DMS114 treated with DMSO at 0.1 percent for 48 hours (cell line): Measurements from ENCODE around the gene RANBP1.

Source experiments
- DNase-seq: peaks from one replicate; lab custom pipeline; 2025; ENCODE audit not compliant: unreplicated experiment; lab: John Stamatoyannopoulos, UW

RANBP1 gene

DNA sequence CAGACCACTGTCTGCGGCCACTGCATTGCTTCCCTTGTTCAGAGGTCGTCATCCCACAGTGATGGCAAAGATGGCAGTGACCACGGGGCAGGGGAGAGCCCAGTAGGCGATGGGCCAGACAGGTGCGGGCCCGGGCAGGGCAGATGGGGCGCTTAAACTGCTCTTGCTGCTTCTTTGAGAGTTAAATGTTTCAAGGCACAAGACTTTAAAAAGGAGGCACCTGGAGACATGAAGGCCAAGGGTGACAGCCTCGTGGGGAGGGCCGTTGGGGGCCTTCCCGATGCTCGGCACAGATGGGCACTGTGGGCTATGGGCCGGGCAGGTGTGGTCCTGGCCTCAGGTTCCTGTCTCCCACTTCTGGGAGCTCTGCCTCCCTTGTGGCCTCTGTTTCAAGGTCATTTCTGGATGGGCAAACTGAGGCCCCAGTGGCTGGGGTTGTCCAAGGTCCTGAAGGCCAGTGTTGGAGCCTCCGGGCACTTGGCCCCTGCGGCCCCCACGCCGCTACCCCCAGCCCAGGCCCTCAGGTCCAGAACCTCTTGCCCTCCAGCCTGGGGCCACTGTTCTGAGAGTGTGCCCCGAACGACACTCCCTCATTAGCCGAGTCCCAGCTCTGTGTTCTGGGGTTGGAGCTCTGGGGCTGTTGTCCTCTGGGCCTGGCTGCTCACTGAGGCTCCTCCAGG lies 51.9 kb downstream of the RANBP1 start:
- DNase-seq = no peak

DNA sequence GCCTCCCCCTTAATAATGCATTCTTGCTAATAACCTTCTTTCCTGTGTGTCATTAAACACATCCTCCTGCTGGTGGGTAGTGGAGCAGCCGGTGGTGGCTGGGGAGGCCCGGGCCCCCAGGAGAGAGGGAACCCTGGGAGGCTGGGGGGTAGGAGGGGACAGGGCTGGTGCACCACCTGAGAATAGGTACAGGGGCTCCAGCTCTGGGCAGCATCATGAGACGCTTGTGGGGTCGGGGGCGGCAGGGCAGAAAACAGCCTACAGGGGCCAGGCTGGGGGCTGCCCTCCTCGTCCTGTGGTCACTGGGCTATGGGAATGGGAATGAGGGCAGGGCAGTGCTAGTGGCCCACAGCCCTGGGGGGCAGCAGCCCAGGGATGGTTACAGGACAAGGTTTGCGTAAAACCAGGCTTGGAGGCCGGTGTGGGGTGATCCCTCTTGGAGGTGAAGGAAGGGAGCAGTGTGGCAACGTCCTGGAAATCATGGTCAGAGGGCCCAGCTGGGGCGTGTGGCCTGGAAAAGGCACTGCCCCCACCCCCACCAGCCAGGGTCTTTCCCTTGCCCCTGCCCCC lies 53.4 kb downstream of the RANBP1 start:
- DNase-seq = no peak

DNA sequence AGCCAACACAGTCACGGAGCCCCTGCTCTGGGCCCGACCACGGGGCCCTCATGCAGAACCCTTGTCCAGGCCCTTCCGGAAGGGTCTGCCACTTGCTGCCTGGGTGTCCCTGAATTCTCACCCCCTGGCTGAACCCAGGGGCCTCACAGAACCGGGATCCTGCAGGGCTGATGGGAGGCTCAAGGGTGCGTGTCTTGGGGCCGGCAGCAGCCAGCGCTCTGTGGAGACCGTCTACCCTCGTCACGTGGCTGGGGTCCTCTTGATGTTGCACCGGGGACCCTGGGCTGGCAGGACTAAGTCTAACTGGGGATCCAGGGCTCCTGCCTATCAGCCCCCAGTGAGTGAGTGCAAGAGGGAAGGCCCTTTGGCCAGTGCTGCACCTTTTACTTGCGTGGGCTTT lies 54.3 kb downstream of the RANBP1 start:
- no peak for DNase-seq

DNA sequence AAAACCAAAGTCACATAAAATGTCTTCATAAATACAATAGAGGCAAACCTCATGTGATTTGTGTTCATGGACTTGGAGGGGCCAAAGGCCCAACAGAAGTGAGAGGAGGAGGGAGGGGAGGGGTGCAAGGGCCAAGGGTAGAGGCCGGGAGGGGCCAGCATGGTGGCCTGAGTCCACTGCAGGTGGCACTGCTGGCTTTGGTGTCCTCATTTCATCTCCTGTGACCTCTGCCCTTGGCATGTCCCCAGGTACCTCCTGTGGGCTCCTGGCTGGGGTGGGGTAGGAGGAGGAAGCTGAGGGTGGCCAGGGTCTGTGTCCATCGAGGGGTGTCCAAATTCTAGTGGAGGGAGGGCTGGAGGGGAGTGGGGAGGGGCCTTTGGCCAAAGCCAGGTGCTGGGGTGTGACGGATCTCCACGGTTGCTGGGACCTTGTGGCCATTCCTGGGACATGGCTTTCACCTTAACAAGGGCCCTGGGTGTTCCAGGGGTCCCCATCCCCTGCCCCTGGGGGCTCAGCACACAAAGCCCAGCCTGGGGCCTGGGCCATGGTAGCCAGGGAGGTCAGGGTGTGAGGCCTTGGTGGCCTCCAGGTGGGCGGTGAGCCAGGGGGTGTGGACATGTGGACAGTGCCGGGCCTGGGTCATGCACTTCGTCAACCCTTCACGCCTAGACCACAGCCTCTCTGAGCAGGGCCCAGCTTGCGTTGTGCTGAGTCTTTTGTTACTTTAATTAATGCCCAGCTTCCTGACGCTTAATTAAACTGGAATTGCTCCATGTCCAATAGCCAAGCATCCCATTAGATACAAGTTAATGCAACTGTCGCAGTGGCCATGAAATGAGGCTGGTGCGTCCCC lies 55.6 kb downstream of the RANBP1 start:
- no peak for DNase-seq

DNA sequence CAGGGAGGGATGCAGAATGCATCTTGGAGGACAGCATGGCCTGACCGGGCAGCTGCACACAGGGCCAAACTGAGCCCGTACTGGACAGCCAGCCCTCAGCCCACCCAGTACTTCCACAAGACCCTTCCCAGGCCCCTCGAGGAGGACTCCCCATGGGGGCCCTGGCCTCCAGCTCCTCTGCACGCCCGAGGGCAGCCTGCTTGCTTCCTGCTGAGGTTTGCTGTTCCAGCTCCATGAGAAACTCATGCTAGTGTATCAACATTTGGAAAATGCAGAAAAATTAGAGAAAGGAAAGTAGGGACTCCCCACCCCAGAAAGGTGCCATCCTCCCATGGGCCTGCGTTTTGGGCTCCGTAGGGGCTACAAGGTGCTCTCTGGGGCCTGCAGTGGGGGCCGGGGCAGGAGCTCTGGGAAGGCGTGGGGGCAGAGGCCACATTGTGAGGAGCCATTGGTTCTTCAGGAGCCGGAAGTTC lies 56.3 kb downstream of the RANBP1 start:
- no peak for DNase-seq

DNA sequence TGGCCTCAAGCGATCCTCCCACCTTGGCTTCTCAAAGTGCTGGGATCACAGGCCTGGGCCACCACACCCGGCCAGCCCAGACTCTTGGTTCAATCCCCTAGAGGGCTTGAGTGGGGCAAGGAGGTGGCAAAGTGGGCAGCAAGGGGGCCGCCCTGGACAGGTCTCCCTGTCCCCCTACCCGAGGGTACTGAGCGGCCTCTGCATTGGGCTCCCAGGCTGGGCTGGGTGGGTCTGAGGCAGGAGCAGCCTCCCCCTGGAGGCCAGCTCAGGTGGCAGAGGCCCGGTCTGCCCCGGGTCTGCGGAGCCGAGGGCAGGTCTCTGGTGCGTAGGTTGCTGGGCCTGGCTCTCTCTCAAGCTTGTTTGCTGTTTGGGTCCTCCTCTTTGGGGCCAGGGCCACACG lies 57.3 kb downstream of the RANBP1 start:
- no peak for DNase-seq

DNA sequence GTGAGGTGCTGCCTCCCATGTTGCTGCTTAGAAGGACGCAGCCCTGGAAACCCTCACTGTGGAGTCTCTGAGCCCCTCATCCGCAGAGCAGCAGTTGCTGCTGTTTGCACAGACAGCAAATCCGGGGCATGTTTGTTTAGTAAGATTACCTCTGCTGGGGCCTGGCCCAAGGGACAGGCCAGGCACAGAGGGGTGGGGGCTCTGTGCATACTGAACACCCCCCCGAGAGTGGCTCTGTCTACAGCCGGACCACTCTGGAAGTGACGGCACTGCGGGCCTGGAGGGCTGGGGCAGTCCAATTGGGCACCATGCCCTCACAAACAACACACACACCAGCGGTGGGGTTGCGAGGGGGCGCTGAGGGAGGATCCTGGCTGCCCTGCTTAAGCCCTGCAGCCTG lies 57.9 kb downstream of the RANBP1 start:
- DNase-seq = no peak

DNA sequence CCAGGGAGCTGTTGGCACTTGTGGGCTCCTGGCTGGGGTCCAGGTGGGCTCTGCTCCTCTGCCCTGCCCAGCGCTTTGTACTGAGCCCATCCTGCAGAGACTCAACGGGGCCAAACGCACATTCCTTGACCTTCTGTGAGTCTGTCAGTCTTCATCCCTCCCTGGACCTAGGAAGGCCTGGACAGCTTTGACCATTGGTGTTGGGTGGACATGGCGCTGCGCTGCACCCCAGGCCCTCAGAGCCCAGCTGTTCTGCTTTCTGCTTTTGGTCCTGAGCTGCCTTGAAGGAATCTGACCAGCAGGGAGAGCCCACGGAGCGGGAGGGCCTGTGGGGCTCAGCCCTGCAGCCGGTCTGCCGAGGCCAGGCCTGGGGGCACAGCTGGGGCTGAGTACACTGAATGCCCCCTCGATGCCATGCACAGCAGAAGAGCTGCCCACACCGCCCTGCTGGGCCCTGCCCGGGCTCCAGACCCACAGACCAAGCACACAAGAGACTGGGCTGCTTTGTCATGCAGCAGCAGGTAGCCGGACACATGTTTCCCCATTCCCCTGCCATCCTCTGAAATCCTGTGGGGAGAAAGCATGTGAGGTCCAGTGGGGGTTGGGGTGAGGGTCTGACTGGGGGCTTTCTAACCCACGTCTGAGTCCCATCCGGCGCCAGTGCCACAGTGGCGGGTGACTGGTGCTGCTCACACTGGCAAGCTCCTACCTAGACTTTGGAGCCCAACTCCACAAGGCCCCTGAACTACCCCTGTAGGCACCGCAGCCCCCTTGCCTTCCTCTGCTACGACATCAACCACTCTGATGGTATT lies 59.1 kb downstream of the RANBP1 start:
- DNase-seq = peak; percentile 31

DNA sequence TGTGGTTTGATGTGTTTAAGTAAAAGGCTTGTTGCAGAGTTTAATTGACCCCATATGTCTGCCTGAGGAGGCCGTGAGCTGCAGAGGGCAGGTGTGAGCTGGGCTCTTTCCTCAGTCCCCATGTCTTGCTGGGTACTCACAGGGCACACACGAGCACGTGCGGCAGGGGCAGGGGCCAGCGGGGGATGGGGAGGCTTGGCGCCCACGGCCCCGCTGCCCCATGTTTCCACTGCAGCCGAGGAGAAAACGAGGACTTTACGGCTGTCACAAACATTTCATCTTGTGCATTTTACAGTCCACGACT lies 59.6 kb downstream of the RANBP1 start:
- DNase-seq = no peak

DNA sequence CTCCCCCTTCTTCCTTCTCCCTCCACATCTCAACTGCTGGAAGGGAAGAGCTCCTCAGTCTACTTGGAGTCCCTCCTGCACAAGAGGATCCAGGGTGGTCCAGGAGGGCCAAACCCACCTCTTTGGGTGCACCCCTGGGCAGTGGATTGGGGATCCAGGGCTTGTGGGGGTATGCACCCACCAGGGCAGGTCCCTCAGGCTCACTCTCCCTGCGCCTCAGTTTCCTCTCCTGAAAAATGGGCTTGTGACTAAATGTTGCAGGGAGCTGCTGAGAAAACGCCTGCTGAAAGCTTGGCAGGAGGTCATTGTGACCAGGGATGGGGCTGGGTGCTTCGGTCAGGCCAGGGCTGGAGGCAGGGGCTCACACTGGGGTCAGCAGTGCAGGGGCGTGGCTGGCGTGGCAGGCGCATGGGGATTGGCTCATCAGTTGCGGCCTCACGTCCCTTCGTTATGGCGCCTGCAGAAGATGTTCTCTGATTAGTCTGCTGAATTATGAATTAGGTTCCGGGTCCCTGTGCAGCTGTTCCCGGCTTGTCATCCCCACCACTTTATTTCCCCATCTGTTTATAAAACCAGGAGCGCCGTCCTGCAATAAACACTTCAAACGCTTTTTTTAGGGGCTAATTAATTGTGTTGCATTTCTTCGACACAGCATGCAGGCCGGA lies 60.6 kb downstream of the RANBP1 start:
- DNase-seq = no peak
